ENCODE data around the gene GPR150.

- no peak for TF ChIP-seq POLR2A (IDR thresholded peaks at IDR 0.05)
- no peak for TF ChIP-seq CTCF (IDR thresholded peaks at IDR 0.05 in 4 of 5, conservative IDR thresholded peaks at IDR 0.05 in 1 of 5)
These were observed 8.3 kb downstream of the GPR150 start for GRCh38 chr5:95627971-95628810.

Data from gastrocnemius medialis (tissue), 4 donors.